GM18507 (cell line): ENCODE data around the gene SLC2A8.

Experiments used
- DNase-seq: peaks from one replicate; pipeline ENCODE4 v3.0.0; 2011; ENCODE audit warnings: low read depth; ENCODE audit not compliant: insufficient read length; ENCODE audit errors: extremely low spot score
- FAIRE-seq: peaks from 2 replicates; lab custom pipeline; 2011; peaks lifted over from hg19 to GRCh38; lab: Jason Lieb, UNC

The SLC2A8 gene

GRCh38 chr9:127396808-127397645, at the start of gene SLC2A8:
Gene SLC2A8 (plus strand): TSS chr9:127397169. CDS start chr9:127397231, 62 bp downstream.
- FAIRE-seq: peak; percentile 100

GRCh38 chr9:127347831-127348776, 48.9 kb upstream of the SLC2A8 start:
- FAIRE-seq (no peak), DNase-seq (no peak)

More at GRCh38 chr9:127396808-127397645, at the start of gene SLC2A8:
- peak; percentile 84 for DNase-seq

- DNase-seq: no peak
- FAIRE-seq: no peak
These were observed 47.4 kb upstream of the SLC2A8 start for GRCh38 chr9:127349483-127350113.

- DNase-seq (no peak), FAIRE-seq (no peak)
These were observed 45.5 kb upstream of the SLC2A8 start for GRCh38 chr9:127351182-127352166.

- DNase-seq: no peak
- no peak for FAIRE-seq
These were observed 43.1 kb upstream of the SLC2A8 start for GRCh38 chr9:127353882-127354281.

- FAIRE-seq (no peak), DNase-seq (no peak)
These were observed 40.1 kb upstream of the SLC2A8 start for GRCh38 chr9:127356906-127357305.

- no peak for FAIRE-seq
- no peak for DNase-seq
These were observed 38.9 kb upstream of the SLC2A8 start for GRCh38 chr9:127358023-127358535.

GRCh38 chr9:127358770-127359169, 38.2 kb upstream of the SLC2A8 start:
- FAIRE-seq (no peak), DNase-seq (no peak)

- FAIRE-seq: no peak
- DNase-seq: no peak
These were observed 36.7 kb upstream of the SLC2A8 start for GRCh38 chr9:127360250-127360649.

GRCh38 chr9:127360829-127361228, 36.1 kb upstream of the SLC2A8 start:
- FAIRE-seq: no peak
- DNase-seq: no peak

- FAIRE-seq (peak; percentile 5), DNase-seq (no peak)
These were observed 35.4 kb upstream of the SLC2A8 start for GRCh38 chr9:127361561-127361960.

GRCh38 chr9:127362829-127363228, 34.1 kb upstream of the SLC2A8 start:
- FAIRE-seq (no peak), DNase-seq (no peak)

GRCh38 chr9:127365461-127365860, 31.5 kb upstream of the SLC2A8 start:
- FAIRE-seq: no peak
- DNase-seq: no peak

- DNase-seq: no peak
- FAIRE-seq: no peak
These were observed 30.4 kb upstream of the SLC2A8 start for GRCh38 chr9:127366594-127366993.

- no peak for DNase-seq
- no peak for FAIRE-seq
These were observed 28.0 kb upstream of the SLC2A8 start for GRCh38 chr9:127368852-127369402.

- no peak for DNase-seq
- FAIRE-seq: no peak
These were observed 27.5 kb upstream of the SLC2A8 start for GRCh38 chr9:127369428-127369827.

GRCh38 chr9:127370147-127370579, 26.8 kb upstream of the SLC2A8 start:
- no peak for FAIRE-seq
- DNase-seq: no peak
